COR-L47 (cell line): ENCODE results near the gene ARID1B.

Experiments
- DNase-seq: peaks from one replicate; lab custom pipeline; 2025; lab: John Stamatoyannopoulos, UW

The ARID1B gene

GRCh38 chr6:156992020-156992804 is 215.0 kb downstream of the ARID1B start:
- DNase-seq, result no peak

GRCh38 chr6:156993713-156994112 is 216.5 kb downstream of the ARID1B start:
- DNase-seq, result no peak

GRCh38 chr6:156994215-156995076 is 217.3 kb downstream of the ARID1B start:
- DNase-seq, result no peak

GRCh38 chr6:156995502-156995901 is 218.3 kb downstream of the ARID1B start:
- DNase-seq, result no peak

- no peak for DNase-seq
These were observed 219.1 kb downstream of the ARID1B start for GRCh38 chr6:156996265-156996664.

GRCh38 chr6:156998794-156999330 is 221.7 kb downstream of the ARID1B start:
- no peak for DNase-seq

- no peak for DNase-seq
These were observed 222.6 kb downstream of the ARID1B start for GRCh38 chr6:156999762-157000161.

- no peak for DNase-seq
These were observed 224.5 kb downstream of the ARID1B start for GRCh38 chr6:157001716-157002115.

GRCh38 chr6:157002774-157003173 is 225.6 kb downstream of the ARID1B start:
- no peak for DNase-seq

GRCh38 chr6:157005940-157006339 is 228.8 kb downstream of the ARID1B start:
- DNase-seq, result no peak

GRCh38 chr6:157008568-157008967 is 231.4 kb downstream of the ARID1B start:
- DNase-seq, result no peak

- DNase-seq, result no peak
These were observed 235.2 kb downstream of the ARID1B start for GRCh38 chr6:157012355-157012754.

- no peak for DNase-seq
These were observed 236.6 kb downstream of the ARID1B start for GRCh38 chr6:157013649-157014304.

GRCh38 chr6:157014871-157015270 is 237.7 kb downstream of the ARID1B start:
- DNase-seq, result no peak

- no peak for DNase-seq
These were observed 239.8 kb downstream of the ARID1B start for GRCh38 chr6:157017022-157017421.

GRCh38 chr6:157017861-157018260 is 240.7 kb downstream of the ARID1B start:
- DNase-seq, result no peak

GRCh38 chr6:157019115-157019641 is 242.0 kb downstream of the ARID1B start:
- DNase-seq, result no peak

- DNase-seq, result no peak
These were observed 242.6 kb downstream of the ARID1B start for GRCh38 chr6:157019733-157020132.

- DNase-seq, result no peak
These were observed 243.2 kb downstream of the ARID1B start for GRCh38 chr6:157020398-157020797.

GRCh38 chr6:157020881-157021343 is 243.7 kb downstream of the ARID1B start:
- no peak for DNase-seq

- DNase-seq, result peak; percentile 64
These were observed 244.3 kb downstream of the ARID1B start for GRCh38 chr6:157021344-157021992.
